HepG2 (cell line): ENCODE measurements around the gene NCOA3. TPM values are rescaled to one million over a fixed set of nuclear protein-coding genes. Genes with fewer than 3 reads are reported as not detected.
A peak's percentile ranks its signal among the peaks of the same experiment; 100 is the strongest.

Experiments
- CEBPB ChIP-seq: IDR thresholded peaks from 2 replicates; pipeline ENCODE4 v1.6.1; 2011; ENCODE audit warnings: low read depth, low read length, improper control_type of control experiment, borderline replicate concordance
- EHMT2 ChIP-seq: fragments of 200-600 bp; sonication (generic); IDR thresholded peaks from 2 replicates; pipeline ENCODE4 v1.7.0; 2017; ENCODE audit warnings: antibody characterized with exemption, low read depth, low read length, borderline replicate concordance
- GFI1 ChIP-seq: sonication (generic); formaldehyde crosslinking; IDR thresholded peaks from 2 replicates; pipeline ENCODE4 v1.5.0; 2020; ENCODE audit warnings: missing genetic modification reagents, mild to moderate bottlenecking, borderline replicate concordance
- GPBP1L1 ChIP-seq: sonication (generic); formaldehyde crosslinking; IDR thresholded peaks from 2 replicates; pipeline ENCODE4 v1.5.0; 2020; ENCODE audit warnings: mild to moderate bottlenecking, missing genetic modification reagents
- KLF11 ChIP-seq: IDR thresholded peaks from 2 replicates; pipeline ENCODE4 v1.6.1; 2016; ENCODE audit warnings: missing compliant biosample characterization
- MAF1 ChIP-seq: sonication (generic); formaldehyde crosslinking; IDR thresholded peaks from 2 replicates; pipeline ENCODE4 v1.5.0; 2020; ENCODE audit warnings: missing genetic modification reagents, borderline replicate concordance
- MTA3 ChIP-seq: sonication (generic); formaldehyde crosslinking; IDR thresholded peaks from 2 replicates; pipeline ENCODE4 v1.4.0; 2020; ENCODE audit warnings: missing genetic modification reagents
- RARG ChIP-seq: sonication (generic); formaldehyde crosslinking; IDR thresholded peaks from 2 replicates; pipeline ENCODE4 v1.4.0; 2020; ENCODE audit warnings: low read depth, mild to moderate bottlenecking, missing genetic modification reagents
- RFXANK ChIP-seq: IDR thresholded peaks from 2 replicates; pipeline ENCODE4 v1.6.1; 2016
- SSRP1 ChIP-seq: IDR thresholded peaks from 2 replicates; pipeline ENCODE4 v1.6.1; 2016; ENCODE audit warnings: control low read depth
- ZNF124 ChIP-seq: sonication (generic); formaldehyde crosslinking; IDR thresholded peaks from 2 replicates; pipeline ENCODE4 v1.4.0; 2020; ENCODE audit warnings: missing genetic modification reagents
- ZNF296 ChIP-seq: sonication (generic); formaldehyde crosslinking; conservative IDR thresholded peaks from 2 replicates; pipeline ENCODE4 v1.5.0; 2020; ENCODE audit warnings: mild to moderate bottlenecking, missing genetic modification reagents
- ZNF335 ChIP-seq: sonication (generic); formaldehyde crosslinking; IDR thresholded peaks from 2 replicates; pipeline ENCODE4 v1.4.0; 2020; ENCODE audit warnings: missing genetic modification reagents
- ZNF619 ChIP-seq: sonication (generic); formaldehyde crosslinking; IDR thresholded peaks from 2 replicates; pipeline ENCODE4 v1.4.0; 2020; ENCODE audit warnings: mild to moderate bottlenecking, missing genetic modification reagents
- ZNF674 ChIP-seq: sonication (generic); formaldehyde crosslinking; IDR thresholded peaks from 2 replicates; pipeline ENCODE4 v1.5.0; 2020; ENCODE audit warnings: low read depth, mild to moderate bottlenecking, missing genetic modification reagents
- ZNF678 ChIP-seq: sonication (generic); formaldehyde crosslinking; IDR thresholded peaks from 2 replicates; pipeline ENCODE4 v1.4.0; 2020; ENCODE audit warnings: mild to moderate bottlenecking, missing genetic modification reagents
- ZSCAN22 ChIP-seq: sonication (generic); formaldehyde crosslinking; IDR thresholded peaks from 2 replicates; pipeline ENCODE4 v1.4.0; 2020; ENCODE audit warnings: mild to moderate bottlenecking, missing genetic modification reagents
- ZSCAN5A ChIP-seq: sonication (generic); formaldehyde crosslinking; IDR thresholded peaks from 2 replicates; pipeline ENCODE4 v1.8.0; 2022; ENCODE audit warnings: mild to moderate bottlenecking, missing genetic modification reagents, borderline replicate concordance
- polyA plus RNA-seq, 8 experiments: library from polyadenylated mRNA; depleted of rRNA in 3 of 8; stranded (reverse) in 7 of 8; unstranded in 1 of 8; fragments of >200 nt; fragmentation: Illumina TruSeq in 4 of 8; extraction: Trizol in 4 of 8; gene quantifications; 2 replicates each; pipeline versions ENCODE4 v1.2.1 to v1.2.3, GENCODE V29; 2011 to 2016; ENCODE audit warnings: low read depth in 4 of 8, missing spikeins in 1 of 8, mixed read lengths in 1 of 8; ENCODE audit not compliant: insufficient read depth in 1 of 8
- total RNA-seq, 5 experiments: library from RNA; depleted of rRNA; stranded (reverse); fragments of >200 nt; fragmentation: Illumina TruSeq; extraction: Trizol; gene quantifications; 2 replicates each; pipeline ENCODE4 v1.2.3, GENCODE V29; 2016; ENCODE audit warnings: low read depth in 1 of 5
- TF ChIP-seq, protein P1 (sequence below): sonication (generic); formaldehyde crosslinking; IDR thresholded peaks from 2 replicates; pipeline ENCODE4 v1.4.0; 2020; ENCODE audit warnings: low read depth, missing genetic modification reagents
- TF ChIP-seq, protein P2 (sequence below): sonication (generic); formaldehyde crosslinking; IDR thresholded peaks from 2 replicates; pipeline ENCODE4 v1.8.1; 2023; ENCODE audit warnings: missing genetic modification reagents, mild to moderate bottlenecking, borderline replicate concordance

The NCOA3 gene
- total and polyA plus RNA-seq, 2 of the 13 experiments (the other 11 are each of a cell fraction or from before 2014, with no cell fraction given), result 35.0 to 56.8 TPM

DNA sequence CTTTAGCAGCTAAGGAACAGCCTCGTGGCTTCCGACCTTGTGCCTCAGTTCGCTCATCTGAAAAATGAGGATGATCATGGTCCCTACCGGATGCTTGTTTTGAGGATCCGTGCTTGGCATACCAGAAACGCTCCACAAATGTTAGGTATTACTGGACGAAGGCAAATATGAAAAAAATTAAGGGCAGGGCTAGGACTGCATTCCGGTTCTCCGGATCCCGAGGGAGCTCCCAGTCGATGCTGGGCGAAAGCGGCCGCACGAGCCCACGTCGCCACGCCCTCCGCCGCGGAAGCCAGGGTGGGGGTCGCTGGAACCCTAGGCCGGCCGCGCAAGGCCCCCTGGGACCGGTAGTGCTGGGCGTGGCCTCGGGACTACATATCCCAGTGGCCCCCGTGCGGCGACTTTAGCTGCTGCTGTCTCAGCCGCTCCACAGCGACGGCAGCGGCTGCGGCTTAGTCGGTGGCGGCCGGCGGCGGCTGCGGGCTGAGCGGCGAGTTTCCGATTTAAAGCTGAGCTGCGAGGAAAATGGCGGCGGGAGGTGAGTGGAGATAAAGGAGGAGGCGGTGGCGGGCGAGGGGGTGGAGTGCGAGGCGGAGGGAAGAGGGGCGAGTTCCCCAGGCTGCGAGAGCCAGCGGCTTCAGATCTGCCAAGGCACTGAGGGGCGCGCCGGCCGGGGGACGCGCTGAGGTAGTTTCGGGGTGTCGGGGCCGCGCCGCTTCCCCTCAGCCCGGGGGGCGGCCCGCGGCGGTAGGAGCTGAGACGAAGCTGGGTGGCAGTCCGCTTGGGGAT lies at the start of gene NCOA3 (continued):
- TF ChIP-seq, protein P1, sequence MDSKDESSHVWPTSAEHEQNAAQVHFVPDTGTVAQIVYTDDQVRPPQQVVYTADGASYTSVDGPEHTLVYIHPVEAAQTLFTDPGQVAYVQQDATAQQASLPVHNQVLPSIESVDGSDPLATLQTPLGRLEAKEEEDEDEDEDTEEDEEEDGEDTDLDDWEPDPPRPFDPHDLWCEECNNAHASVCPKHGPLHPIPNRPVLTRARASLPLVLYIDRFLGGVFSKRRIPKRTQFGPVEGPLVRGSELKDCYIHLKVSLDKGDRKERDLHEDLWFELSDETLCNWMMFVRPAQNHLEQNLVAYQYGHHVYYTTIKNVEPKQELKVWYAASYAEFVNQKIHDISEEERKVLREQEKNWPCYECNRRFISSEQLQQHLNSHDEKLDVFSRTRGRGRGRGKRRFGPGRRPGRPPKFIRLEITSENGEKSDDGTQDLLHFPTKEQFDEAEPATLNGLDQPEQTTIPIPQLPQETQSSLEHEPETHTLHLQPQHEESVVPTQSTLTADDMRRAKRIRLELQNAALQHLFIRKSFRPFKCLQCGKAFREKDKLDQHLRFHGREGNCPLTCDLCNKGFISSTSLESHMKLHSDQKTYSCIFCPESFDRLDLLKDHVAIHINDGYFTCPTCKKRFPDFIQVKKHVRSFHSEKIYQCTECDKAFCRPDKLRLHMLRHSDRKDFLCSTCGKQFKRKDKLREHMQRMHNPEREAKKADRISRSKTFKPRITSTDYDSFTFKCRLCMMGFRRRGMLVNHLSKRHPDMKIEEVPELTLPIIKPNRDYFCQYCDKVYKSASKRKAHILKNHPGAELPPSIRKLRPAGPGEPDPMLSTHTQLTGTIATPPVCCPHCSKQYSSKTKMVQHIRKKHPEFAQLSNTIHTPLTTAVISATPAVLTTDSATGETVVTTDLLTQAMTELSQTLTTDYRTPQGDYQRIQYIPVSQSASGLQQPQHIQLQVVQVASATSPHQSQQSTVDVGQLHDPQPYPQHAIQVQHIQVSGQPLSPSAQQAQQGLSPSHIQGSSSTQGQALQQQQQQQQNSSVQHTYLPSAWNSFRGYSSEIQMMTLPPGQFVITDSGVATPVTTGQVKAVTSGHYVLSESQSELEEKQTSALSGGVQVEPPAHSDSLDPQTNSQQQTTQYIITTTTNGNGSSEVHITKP (CRISPR knock-in tag), result peak; percentile 69; the same call in 1 of the 2 replicates
- TF ChIP-seq ZNF335 (CRISPR knock-in tag) (peak; percentile 90; the same call in 1 of the 2 replicates), ZNF674 (0 out of 2 replicates have a peak, but pooled peaks have one; percentile 27), MAF1 (CRISPR knock-in tag) (peak; percentile 94; the same call in 1 of the 2 replicates), RARG (CRISPR knock-in tag) (0 out of 2 replicates have a peak, but pooled peaks have one; percentile 39), ZSCAN5A (CRISPR knock-in tag) (no peak; the same call in 1 of the 2 replicates), RFXANK (peak; percentile 87), ZSCAN22 (CRISPR knock-in tag) (no peak), MTA3 (no peak), ZNF124 (CRISPR knock-in tag) (peak; percentile 98; the same call in 1 of the 2 replicates), CEBPB (no peak), EHMT2 (no peak; the same call in 1 of the 2 replicates), GPBP1L1 (CRISPR knock-in tag) (no peak), ZNF296 (peak; percentile 70; the same call in 1 of the 2 replicates), SSRP1 (CRISPR knock-in tag) (peak; percentile 90; the same call in 1 of the 2 replicates), GFI1 (peak; percentile 90), ZNF678 (CRISPR knock-in tag) (no peak), KLF11 (CRISPR knock-in tag) (peak; percentile 98), ZNF619 (CRISPR knock-in tag) (peak; percentile 97; the same call in 1 of the 2 replicates)
- TF ChIP-seq, protein P2, sequence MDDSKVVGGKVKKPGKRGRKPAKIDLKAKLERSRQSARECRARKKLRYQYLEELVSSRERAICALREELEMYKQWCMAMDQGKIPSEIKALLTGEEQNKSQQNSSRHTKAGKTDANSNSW, result no peak; the same call in none of the 2 replicates
